CD14-positive monocyte (primary cell): ENCODE data around the gene GLDN. TPM values are rescaled to one million over a fixed set of nuclear protein-coding genes. Genes with fewer than 3 reads are reported as not detected.

Source experiments
- DNase-seq, 3 donors: peaks; one replicate each; pipeline ENCODE4 v3.0.0-alpha.2; 2011 to 2022
- H2AFZ ChIP-seq: 2 replicates; pipeline ENCODE4 v1.6.0; 2012; ENCODE audit warnings: mild to moderate bottlenecking, low read depth, low read length, inconsistent platforms; ENCODE audit not compliant: insufficient read depth, poor library complexity, severe bottlenecking
- H3K27ac ChIP-seq, 2 donors: 1 replicate in 1 of 2; 2 replicates in 1 of 2; pipeline ENCODE4 v1.5.1; 2012 to 2013; ENCODE audit warnings: low read length in 2 of 2, control low read depth in 1 of 2, inconsistent platforms in 1 of 2, low read depth in 1 of 2, mild to moderate bottlenecking in 1 of 2
- H3K27me3 ChIP-seq, 2 donors: one replicate each; pipeline versions ENCODE4 v1.6.0 to v1.6.1; 2011 to 2013; ENCODE audit warnings: low read length in 2 of 2; ENCODE audit not compliant: control insufficient read depth in 2 of 2, insufficient read depth in 2 of 2
- H3K36me3 ChIP-seq, 2 donors: replicated peaks in 1 of 2; 1 replicate in 1 of 2; 2 replicates in 1 of 2; pipeline versions ENCODE4 v1.5.1 to v1.6.1; 2012 to 2013; ENCODE audit warnings: low read length in 2 of 2, control low read depth in 1 of 2, inconsistent platforms in 1 of 2, mild to moderate bottlenecking in 1 of 2; ENCODE audit not compliant: insufficient read depth in 2 of 2, control insufficient read depth in 1 of 2
- H3K4me1 ChIP-seq, 2 donors: 1 replicate in 1 of 2; 2 replicates in 1 of 2; pipeline versions ENCODE4 v1.5.1 to v1.6.1; 2012 to 2013; ENCODE audit warnings: low read length in 2 of 2, control low read depth in 1 of 2, inconsistent platforms in 1 of 2, mild to moderate bottlenecking in 1 of 2, moderate library complexity in 1 of 2; ENCODE audit not compliant: insufficient read depth in 2 of 2, control insufficient read depth in 1 of 2
- H3K4me2 ChIP-seq: replicated peaks from 2 replicates; pipeline ENCODE3; 2012; ENCODE audit warnings: low read length, moderate library complexity, mild to moderate bottlenecking; ENCODE audit not compliant: poor library complexity, severe bottlenecking; ENCODE audit errors: extremely low read depth
- H3K4me3 ChIP-seq, 3 experiments: fragments of 200-600 bp in 1 of 3; sonication (generic) in 1 of 3; replicated peaks in 1 of 3; 1 replicate in 2 of 3; 2 replicates in 1 of 3; pipeline ENCODE4 v1.5.1; 2011 to 2013; ENCODE audit warnings: low read length in 3 of 3, mild to moderate bottlenecking in 3 of 3, control low read depth in 2 of 3, low read depth in 2 of 3, inconsistent platforms in 1 of 3, moderate library complexity in 1 of 3
- H3K79me2 ChIP-seq: 2 replicates; pipeline ENCODE4 v1.6.0; 2012; ENCODE audit warnings: mild to moderate bottlenecking, control low read depth, inconsistent platforms, low read length, moderate library complexity; ENCODE audit not compliant: insufficient read depth
- H3K9ac ChIP-seq: 2 replicates; pipeline ENCODE4 v1.6.0; 2017; ENCODE audit warnings: low read length, mild to moderate bottlenecking; ENCODE audit not compliant: insufficient read depth, poor library complexity, severe bottlenecking
- H3K9me3 ChIP-seq, 2 donors: replicated peaks in 1 of 2; 1 replicate in 1 of 2; 2 replicates in 1 of 2; pipeline versions ENCODE4 v1.5.1 to v1.6.1; 2012 to 2013; ENCODE audit warnings: low read length in 2 of 2, control low read depth in 1 of 2; ENCODE audit not compliant: control insufficient read depth in 1 of 2, insufficient read depth in 1 of 2
- H4K20me1 ChIP-seq: 2 replicates; pipeline ENCODE4 v1.6.0; 2012; ENCODE audit warnings: mild to moderate bottlenecking, low read length, control low read depth, moderate library complexity; ENCODE audit not compliant: insufficient read depth
- H3K27ac Mint-ChIP-seq, 7 donors: one replicate each; pipeline ENCODE4 v1.8.0; 2020; ENCODE audit warnings: mild to moderate bottlenecking in 7 of 7, mixed read lengths in 7 of 7, moderate library complexity in 6 of 7, inconsistent platforms in 2 of 7
- H3K27me3 Mint-ChIP-seq, 3 donors: one replicate each; pipeline ENCODE4 v1.8.0; 2021 to 2022; ENCODE audit warnings: low read depth in 3 of 3, mild to moderate bottlenecking in 3 of 3, mixed read lengths in 3 of 3, moderate library complexity in 3 of 3, inconsistent platforms in 1 of 3
- H3K36me3 Mint-ChIP-seq, 2 donors: one replicate each; pipeline ENCODE4 v1.8.0; 2020; ENCODE audit warnings: mixed read lengths in 2 of 2, inconsistent platforms in 1 of 2, mild to moderate bottlenecking in 1 of 2
- H3K4me1 Mint-ChIP-seq: one replicate; pipeline ENCODE4 v1.8.0; 2020; ENCODE audit warnings: mild to moderate bottlenecking, mixed read lengths
- H3K4me3 Mint-ChIP-seq, 2 donors: one replicate each; pipeline ENCODE4 v1.8.0; 2020; ENCODE audit warnings: mild to moderate bottlenecking in 2 of 2, mixed read lengths in 2 of 2, moderate library complexity in 1 of 2
- H3K9me3 Mint-ChIP-seq, 7 donors: one replicate each; pipeline ENCODE4 v1.8.0; 2020 to 2022; ENCODE audit warnings: mixed read lengths in 7 of 7, mild to moderate bottlenecking in 6 of 7, moderate library complexity in 6 of 7, inconsistent platforms in 2 of 7
- CTCF ChIP-seq: fragments of 200-600 bp; IDR thresholded peaks from one replicate; pipeline ENCODE4 v1.8.0; 2022; ENCODE audit warnings: antibody characterized with exemption, mild to moderate bottlenecking
- WGBS: methylation state at CpG from one replicate; pipeline ENCODE4 v1.1.5; 2013; ENCODE audit warnings: missing lambda C conversion rate; ENCODE audit not compliant: insufficient coverage; 5-methylcytosine and 5-hydroxymethylcytosine counted together
- intact Hi-C, 2 donors: fragments of 100-400 bp; cut with micrococcal nuclease; formaldehyde crosslinking; loops; one replicate each; pipeline versions ENCODE4 v1.15.0 to v1.15.1; 2023
- polyA plus RNA-seq, 3 donors: library from polyadenylated mRNA; depleted of rRNA in 1 of 3; unstranded in 2 of 3; stranded (reverse) in 1 of 3; fragments of 300-500 nt in 2 of 3; fragments of >200 nt in 1 of 3; fragmentation: Illumina TruSeq in 2 of 3; gene quantifications; 1 replicate in 2 of 3; 2 replicates in 1 of 3; pipeline ENCODE4 v1.2.3, GENCODE V29; 2012 to 2021

Gene GLDN
- polyA plus RNA-seq, 3 donors: 0.04 TPM; not detected in 2

DNA sequence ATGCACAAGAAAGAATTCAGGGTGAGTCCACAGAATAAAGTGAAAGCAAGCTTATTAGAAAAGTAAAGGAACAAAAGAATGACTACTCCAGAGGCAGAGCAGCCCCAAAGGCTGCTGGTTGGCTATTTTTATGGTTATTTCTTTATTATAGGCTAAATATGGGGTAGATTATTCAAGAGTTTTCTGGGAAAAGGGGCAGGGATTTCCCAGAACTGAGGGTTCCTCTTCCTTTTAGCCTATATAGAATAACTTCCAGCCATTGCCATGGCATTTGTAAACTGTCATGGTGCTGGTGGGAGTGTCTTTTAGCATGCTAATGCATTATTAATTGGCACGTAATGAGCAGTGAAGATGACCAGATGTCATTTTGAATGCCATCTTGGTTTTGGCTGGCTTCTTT is 13.6 kb downstream of the GLDN start:
- Histone ChIP-seq H3K4me2 (no peak overlapping the region), H3K4me1 (peaks cover 0 to 5% of the 10 kb centered on the region in 2 donors), H3K27ac (no peak overlapping the region), H4K20me1 (no peaks in the 10 kb centered on the region), H3K36me3 (no peaks in the 10 kb centered on the region), H3K9ac (no peak overlapping the region), H3K4me3 (no peak overlapping the region), H3K27me3 (peaks cover 0 to 6% of the 10 kb centered on the region in 2 donors), H2AFZ (no peak overlapping the region), H3K79me2 (no peaks in the 10 kb centered on the region), H3K9me3 (no peaks in the 10 kb centered on the region)
- no peak for DNase-seq
- H3K9me3 Mint-ChIP-seq: peaks cover 0 to 7% (median 2%) of the 10 kb centered on the region in 7 donors
- no peak for TF ChIP-seq CTCF
- H3K4me1 Mint-ChIP-seq: peaks cover 15% of the 10 kb centered on the region
- H3K27ac Mint-ChIP-seq: no peak overlapping the region
- H3K27me3 Mint-ChIP-seq: peaks cover 2 to 12% (median 8%) of the 10 kb centered on the region in 3 donors
- no CpG with 5 or more reads among the region's 1 CpG for WGBS
- H3K4me3 Mint-ChIP-seq: no peak overlapping the region
- intact Hi-C loops: no loop called here
- no peaks in the 10 kb centered on the region for H3K36me3 Mint-ChIP-seq

DNA sequence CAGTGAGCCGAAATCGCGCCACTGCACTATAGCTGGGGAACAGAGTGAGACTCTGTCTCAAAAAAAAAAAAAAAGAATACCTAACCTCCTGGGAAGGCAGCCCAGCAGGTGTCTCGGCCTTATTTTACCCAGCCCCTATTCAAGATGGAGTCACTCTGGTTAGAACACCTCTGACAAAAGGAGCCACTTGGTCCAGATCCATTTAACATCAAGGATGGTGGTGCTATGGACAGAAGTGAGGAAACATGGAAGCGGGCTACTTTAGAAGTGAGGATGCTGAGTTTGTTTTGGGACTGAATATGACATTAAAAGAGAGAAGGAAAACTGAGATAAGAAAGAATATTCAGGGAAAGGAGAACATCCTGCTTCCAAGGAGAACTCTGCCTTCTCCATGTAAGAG is 14.7 kb downstream of the GLDN start:
- Mint-ChIP-seq H3K27me3 (peaks cover 2 to 6% (median 6%) of the 10 kb centered on the region in 3 donors), H3K36me3 (no peaks in the 10 kb centered on the region), H3K27ac (peak overlapping the region in 1 of 7 donors; percentile 37), H3K9me3 (peaks cover 0 to 7% (median 2%) of the 10 kb centered on the region in 7 donors), H3K4me3 (no peak overlapping the region), H3K4me1 (peaks cover 17% of the 10 kb centered on the region)
- WGBS: no CpG with 5 or more reads among the region's 5 CpGs
- no peak overlapping the region for H2AFZ ChIP-seq
- TF ChIP-seq CTCF: no peak
- intact Hi-C loops: no loop called here
- no peak overlapping the region for H3K27ac ChIP-seq
- no peaks in the 10 kb centered on the region for H3K36me3 ChIP-seq
- H3K9ac ChIP-seq: no peak overlapping the region
- H3K4me2 ChIP-seq: no peak overlapping the region
- H3K79me2 ChIP-seq: no peaks in the 10 kb centered on the region
- H4K20me1 ChIP-seq: no peaks in the 10 kb centered on the region
- DNase-seq: no peak
- H3K4me3 ChIP-seq: no peak overlapping the region
- peaks cover 0 to 4% of the 10 kb centered on the region in 2 donors for H3K27me3 ChIP-seq
- no peaks in the 10 kb centered on the region for H3K9me3 ChIP-seq
- H3K4me1 ChIP-seq: peaks cover 0 to 8% of the 10 kb centered on the region in 2 donors
